HG02852 (cell line): ENCODE results near the gene SUN2.

Experiments used
- ATAC-seq: cut with Tn5 transposase; IDR thresholded peaks from one replicate; pipeline ENCODE4 v1.9.1; 2021; ENCODE audit warnings: mild to moderate bottlenecking, moderate library complexity; ENCODE audit not compliant: unreplicated experiment

Gene SUN2

DNA sequence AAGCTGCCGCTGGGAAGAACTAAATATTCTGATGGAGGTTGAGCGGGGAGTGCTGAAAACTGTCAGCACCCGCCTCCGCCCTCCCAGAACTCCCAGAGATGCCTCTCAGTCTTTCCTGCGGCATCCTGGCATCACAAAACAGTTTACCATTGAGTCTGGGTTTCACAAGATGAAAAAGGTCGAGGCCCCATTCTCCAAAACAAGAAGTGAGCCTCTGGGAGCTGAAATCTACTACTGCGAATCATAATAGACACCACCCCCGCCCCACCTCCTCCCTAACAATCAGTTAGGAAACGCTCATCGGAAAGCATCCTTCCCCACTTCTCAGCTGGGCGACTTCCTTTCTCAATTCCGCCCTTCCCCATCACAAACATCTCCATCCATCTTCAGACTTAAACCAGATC lies 1.0 kb downstream of the SUN2 start:
- no peak for ATAC-seq

DNA sequence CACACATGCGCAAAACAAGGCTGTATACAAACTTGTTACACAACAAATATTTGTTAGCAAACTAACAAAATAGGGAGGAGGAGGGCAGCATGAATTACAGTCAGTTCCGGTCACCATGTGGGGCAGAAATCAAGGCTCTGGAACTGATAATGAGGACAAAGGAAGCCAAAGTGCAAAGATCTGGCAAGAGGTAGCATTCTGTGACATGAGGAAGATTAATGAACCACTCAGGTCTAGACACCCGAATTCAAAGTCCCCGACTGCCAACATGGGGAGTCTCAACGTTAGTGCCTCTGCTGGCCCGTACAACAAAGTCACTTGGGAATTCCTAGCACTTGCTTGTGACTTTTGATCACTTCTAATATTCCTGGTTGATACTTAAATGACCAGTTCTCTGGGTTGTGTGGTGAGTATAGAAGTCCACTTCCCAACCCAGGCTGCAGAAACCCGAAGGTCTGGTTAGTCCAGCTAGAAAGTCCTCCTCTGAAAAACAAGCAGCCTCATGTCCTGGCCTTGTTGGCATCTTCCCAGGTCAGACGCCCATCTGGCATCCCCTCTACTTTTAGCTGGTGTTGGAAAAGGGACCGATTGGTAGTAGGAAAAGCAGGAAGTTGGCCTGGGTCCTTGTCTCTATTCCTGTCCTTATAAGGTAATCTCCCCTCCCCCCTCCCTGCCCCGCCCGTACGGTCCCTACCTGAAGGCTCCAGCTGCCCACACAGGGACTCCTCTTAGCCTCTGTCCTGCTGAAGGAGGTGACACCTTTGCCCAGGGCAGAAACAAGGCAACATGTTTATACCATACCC lies 1.6 kb downstream of the SUN2 start:
- ATAC-seq, result no peak

GRCh38 chr22:38751422-38752346 lies 4.1 kb downstream of the SUN2 start:
- ATAC-seq, result no peak

DNA sequence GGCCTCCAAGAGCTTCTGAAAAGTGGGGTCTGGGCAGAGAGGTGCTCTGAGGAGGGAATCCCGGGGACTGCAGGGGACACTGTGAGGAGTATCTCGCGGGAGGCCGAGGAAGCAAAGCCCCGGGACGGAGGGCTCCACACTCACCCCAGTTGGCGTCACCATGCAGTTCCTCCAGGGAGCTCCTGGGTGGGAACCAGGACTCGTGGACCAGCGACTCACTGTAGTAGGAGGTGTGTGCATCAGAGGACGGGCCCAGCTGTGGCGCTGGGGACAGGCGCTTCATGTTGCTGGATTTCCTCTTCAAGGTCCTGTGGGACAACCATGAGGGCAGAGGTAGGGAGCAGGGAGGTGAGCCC lies 4.8 kb downstream of the SUN2 start:
- ATAC-seq, result no peak

- ATAC-seq, result no peak
Observed at GRCh38 chr22:38750638-38751037, 5.2 kb downstream of the SUN2 start.

GRCh38 chr22:38750104-38750503 lies 5.7 kb downstream of the SUN2 start:
- ATAC-seq, result no peak

DNA sequence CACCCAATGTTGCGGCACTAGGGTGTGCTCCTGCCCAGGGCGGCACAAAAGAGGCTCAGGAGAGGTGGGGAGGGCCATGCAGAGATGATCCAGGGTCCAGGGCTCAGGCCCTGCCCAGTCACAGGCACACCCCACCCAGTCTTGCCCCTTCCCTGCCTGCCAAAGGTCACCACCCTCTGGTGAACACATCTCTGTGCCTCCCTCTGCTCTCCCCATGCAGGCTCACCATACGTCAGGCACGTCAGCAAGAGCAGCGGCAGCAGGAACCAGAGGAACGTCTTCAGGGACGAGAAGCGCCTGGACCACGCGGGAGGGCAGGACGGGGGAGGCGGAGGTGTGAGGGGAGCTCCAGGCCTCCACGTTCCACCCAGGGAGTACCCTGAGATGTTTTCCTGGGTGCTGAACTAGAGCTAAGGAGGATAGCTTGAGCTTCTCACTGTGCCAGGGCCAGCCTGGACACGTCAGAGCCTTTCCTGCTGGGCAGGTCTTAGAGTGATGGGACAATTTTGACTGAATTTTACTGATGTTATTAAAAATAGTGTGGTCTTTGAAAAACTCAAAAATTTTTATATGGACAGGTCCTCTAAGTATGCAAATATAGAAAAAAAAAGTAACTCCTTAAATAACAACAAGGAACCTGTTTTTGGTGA lies 7.2 kb downstream of the SUN2 start:
- no peak for ATAC-seq

DNA sequence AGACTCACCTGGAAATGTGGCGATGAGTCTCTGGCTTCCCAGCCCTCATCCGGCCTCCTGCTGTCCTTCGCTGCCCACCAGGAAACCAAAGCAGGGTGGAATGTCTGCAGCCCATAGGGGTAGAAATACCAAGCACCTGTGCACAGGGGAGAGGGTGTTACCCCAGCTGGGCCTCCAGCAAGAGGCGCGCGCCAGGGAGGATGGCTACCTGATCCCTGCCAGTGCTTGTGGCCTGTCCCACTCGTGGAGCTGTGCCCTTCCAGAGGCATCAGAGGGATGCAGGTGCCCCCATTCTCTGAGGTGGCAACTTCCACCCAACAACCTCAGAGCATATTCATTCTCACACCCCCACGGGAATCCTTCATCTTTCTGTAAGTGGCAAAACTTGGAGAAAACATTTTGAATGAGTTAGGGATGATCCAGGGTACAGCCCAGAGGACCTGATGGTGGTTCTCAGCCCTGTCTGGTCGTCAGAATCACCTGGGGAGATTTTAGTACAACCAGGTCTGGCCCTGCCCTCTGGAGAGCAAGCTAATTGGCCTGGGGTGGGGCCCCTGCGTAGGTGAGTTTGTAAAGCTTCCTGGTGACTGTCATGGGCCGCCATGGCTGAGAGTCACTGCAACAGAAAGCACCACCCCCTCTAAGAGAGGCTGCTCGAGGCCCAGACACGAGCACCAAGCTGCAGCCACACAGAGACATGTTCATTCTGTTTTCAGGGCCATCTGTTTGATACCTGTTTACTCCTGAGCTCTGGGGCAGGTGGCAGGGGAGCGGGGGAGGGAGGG lies 9.9 kb downstream of the SUN2 start:
- no peak for ATAC-seq

DNA sequence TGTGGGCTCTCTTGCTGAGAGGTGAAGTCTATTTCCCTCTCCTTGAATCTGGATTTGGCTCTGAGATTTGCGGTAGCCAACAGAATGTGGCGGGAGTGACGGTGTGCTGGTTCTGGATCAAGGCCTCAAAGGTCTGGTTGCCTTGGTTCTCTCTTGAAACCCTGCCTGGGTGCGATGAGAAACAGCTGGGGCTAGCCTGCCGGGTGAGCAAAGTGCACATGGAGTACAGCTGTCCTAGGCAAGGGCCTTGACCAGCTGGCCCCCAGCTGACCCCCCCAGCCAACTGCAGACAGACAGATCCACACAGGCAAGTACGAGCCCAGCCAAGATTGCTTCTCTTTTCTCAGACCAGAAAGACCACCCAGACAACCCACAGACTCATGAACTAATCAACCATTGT lies 10.8 kb downstream of the SUN2 start:
- ATAC-seq, result no peak

DNA sequence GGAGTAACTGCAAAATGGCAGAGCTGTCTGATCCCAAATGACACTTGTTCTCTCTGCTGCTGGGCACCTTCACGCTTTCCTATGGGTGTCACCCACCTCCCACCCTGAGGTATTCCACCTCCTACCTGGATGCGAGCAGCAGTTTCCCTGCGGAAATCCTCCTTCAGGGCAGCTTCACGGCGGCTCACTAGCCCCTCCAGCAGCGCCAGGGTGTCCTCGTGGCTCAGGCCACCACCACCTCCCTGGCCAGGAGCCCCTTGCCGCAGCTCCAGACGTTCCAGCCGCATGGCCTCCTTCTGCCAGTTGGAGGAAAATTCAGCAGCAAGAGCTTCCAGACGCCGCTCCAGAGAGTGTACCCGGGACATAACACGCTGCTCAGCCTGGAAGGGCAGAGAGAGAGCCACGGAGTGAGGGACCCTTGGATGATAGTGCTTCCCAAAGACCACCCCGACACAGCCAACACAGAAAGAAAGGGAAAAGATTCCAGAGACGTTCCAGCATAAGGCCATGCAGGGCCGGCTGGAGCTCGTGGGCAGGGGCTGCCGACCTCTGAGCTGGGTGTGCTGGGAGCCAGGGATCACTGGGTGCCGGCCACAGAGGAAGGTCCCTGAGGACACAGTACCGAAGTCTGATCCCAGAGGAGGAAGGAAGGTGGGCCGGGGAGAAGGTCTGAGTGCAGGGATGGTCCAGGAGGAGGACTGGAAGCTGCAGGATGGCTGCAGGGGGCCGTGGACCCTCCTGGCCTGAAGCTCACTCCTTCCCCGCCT lies 13.4 kb downstream of the SUN2 start:
- ATAC-seq, result no peak

DNA sequence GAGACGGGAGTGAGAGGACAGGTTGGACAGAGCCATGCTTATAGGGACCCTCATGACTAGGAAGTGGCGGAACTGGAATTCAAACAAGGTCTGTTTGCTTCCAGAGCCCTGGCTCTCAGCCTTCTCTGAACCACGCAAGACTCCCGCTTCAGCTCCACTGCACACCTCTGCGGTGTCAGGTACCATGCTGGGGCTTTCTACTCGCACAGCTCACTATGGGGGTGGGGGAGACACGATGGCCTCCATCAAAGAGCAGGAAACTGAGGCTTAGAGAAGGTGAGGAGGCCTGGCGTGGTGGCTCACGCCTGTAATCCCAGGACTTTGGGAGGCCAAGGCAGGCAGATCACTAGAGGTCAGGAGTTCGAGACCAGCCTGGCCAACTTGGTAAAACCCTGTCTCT lies 14.2 kb downstream of the SUN2 start:
- ATAC-seq, result no peak

DNA sequence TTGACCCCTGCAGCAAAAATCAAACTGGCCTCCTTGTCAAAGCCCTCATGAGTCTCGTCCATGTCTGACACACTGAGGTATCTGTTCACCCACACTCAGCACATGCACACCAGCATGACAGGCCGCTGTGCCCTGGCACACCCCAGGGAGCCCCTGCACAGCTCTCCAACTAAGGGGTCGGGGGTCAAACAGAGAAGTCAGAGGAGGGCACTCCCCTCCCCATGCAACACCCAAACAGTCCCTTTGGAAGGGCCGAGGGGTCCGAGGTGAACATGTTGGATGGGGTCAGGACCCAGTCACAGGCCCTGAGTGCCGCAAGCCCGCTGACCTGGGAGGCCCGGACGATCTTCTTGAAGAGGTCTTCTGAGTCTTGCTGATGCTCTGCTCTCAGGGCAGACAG lies 14.6 kb downstream of the SUN2 start:
- no peak for ATAC-seq

GRCh38 chr22:38740754-38741153 lies 15.0 kb downstream of the SUN2 start:
- no peak for ATAC-seq

DNA sequence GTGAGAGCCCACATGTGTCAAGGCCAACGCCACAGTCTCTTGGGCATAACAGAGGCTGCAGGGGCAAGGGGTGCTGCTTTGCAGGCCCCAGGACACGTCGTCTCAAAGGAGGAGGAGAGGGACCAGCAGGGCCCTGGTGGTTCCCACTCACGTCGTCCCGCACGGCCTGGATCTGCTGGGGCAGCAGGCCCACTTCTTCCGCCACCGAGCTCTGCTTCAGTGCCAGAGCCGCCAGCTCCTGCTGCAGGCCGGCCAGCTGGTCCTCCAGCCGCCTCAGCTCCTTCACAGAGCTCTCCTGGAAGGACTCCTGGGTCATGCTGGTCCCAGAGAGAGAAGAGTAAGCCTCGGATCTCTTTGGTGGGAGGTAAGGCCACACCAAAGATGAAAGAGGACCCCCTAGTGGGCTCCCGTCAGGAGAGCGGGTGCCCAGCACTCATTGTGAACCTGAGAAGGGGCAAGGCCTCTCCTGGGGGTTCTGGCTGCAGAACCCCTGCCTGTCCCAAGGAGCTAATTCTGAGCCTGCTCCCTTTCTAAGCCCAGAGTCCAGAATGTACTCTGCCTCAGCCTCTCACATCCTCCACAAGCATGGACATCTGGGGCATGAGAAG lies 15.6 kb downstream of the SUN2 start:
- no peak for ATAC-seq

- no peak for ATAC-seq
Observed at GRCh38 chr22:38739300-38740055, 16.3 kb downstream of the SUN2 start.

- no peak for ATAC-seq
Observed at GRCh38 chr22:38738475-38739070, 17.2 kb downstream of the SUN2 start.

GRCh38 chr22:38737302-38738060 lies 18.3 kb downstream of the SUN2 start:
- no peak for ATAC-seq

DNA sequence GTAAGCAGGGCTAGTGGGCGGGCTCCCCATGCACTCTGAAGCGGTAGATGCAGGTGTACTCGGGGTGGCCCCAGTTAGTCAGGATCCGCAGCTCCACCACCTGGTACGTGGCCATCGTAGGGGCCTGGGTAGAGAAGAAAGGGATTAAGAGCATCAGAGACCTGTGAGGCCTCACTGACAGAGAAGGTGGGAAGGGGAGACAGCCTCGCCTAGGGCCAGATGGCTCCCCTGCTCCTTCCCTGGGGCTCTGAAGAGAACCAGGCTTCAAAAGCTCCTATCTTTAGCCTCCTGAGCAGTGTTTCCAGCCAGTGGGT lies 19.6 kb downstream of the SUN2 start:
- ATAC-seq, result no peak
